DND-41 (cell line): ENCODE results near the gene TRAPPC6A.

ENCODE experiments used
- CTCF ChIP-seq: IDR thresholded peaks from 2 replicates; pipeline ENCODE4 v1.5.1; 2012; ENCODE audit warnings: borderline replicate concordance, low read length, moderate library complexity, mild to moderate bottlenecking; ENCODE audit not compliant: poor library complexity, severe bottlenecking; ENCODE audit errors: extremely low read depth
- EZH2 ChIP-seq: IDR thresholded peaks from 3 replicates; pipeline ENCODE4 v1.6.1; 2012; ENCODE audit warnings: borderline replicate concordance, low read depth, mild to moderate bottlenecking, moderate library complexity, low read length, inconsistent platforms; ENCODE audit not compliant: severe bottlenecking

- TF ChIP-seq CTCF (no peak), EZH2 (no peak)
Measured at GRCh38 chr19:45184115-45184514, 6.1 kb upstream of the TRAPPC6A start.
